ENCODE data around the gene B3GNT3.

GRCh38 chr19:17854061-17854460, 59.1 kb downstream of the B3GNT3 start:
- TF ChIP-seq CTCF (IDR thresholded peaks at IDR 0.05; ENCODE audit: control extremely low read depth in 1 of 3, insufficient read depth in 1 of 3, low read depth in 1 of 3, low read length in 3 of 3) (no peak), JUND (IDR thresholded peaks at IDR 0.05; ENCODE audit: low read length) (no peak), SIX5 (IDR thresholded peaks at IDR 0.05; ENCODE audit: low read depth, low read length) (no peak), EGR1 (IDR thresholded peaks at IDR 0.05; ENCODE audit: borderline replicate concordance, low read depth, low read length) (no peak), POLR2A (IDR thresholded peaks at IDR 0.05; ENCODE audit: control extremely low read depth in 1 of 2, low read depth in 2 of 2, low read length in 2 of 2) (no peak), CEBPB (IDR thresholded peaks at IDR 0.05; ENCODE audit: low read depth, low read length) (no peak), CHD1 (IDR thresholded peaks at IDR 0.05; ENCODE audit: low read depth, low read length) (no peak), RAD21 (IDR thresholded peaks at IDR 0.05 in 1 of 2, conservative IDR thresholded peaks at IDR 0.05 in 1 of 2; ENCODE audit: low read depth in 2 of 2, low read length in 2 of 2) (no peak)
